HepG2 (cell line): Measurements from ENCODE around the gene NOXA1.

Experiments used
- CHCHD3 ChIP-seq: sonication (generic); formaldehyde crosslinking; IDR thresholded peaks from 2 replicates; pipeline ENCODE4 v1.8.0; 2022; ENCODE audit warnings: mild to moderate bottlenecking, missing genetic modification reagents, moderate library complexity
- EZH2 ChIP-seq: conservative IDR thresholded peaks from 2 replicates; pipeline ENCODE4 v1.6.1; 2012; ENCODE audit warnings: mild to moderate bottlenecking, low read depth, low read length, moderate library complexity
- NR2C2 ChIP-seq: sonication (generic); formaldehyde crosslinking; IDR thresholded peaks from 2 replicates; pipeline ENCODE4 v1.4.0; 2020; ENCODE audit warnings: missing genetic modification reagents, mild to moderate bottlenecking, moderate library complexity, borderline replicate concordance
- REST ChIP-seq, 2 experiments: IDR thresholded peaks; 2 replicates each; pipeline ENCODE4 v1.6.1; 2011 to 2012; ENCODE audit warnings: low read length in 2 of 2, borderline replicate concordance in 1 of 2, low read depth in 1 of 2, mild to moderate bottlenecking in 1 of 2, moderate library complexity in 1 of 2
- RFX5 ChIP-seq: IDR thresholded peaks from 2 replicates; pipeline ENCODE4 v1.6.1; 2011; ENCODE audit warnings: low read depth, low read length, improper control_type of control experiment
- ZBTB33 ChIP-seq: sonication (generic); formaldehyde crosslinking; IDR thresholded peaks from 2 replicates; pipeline ENCODE4 v1.4.0; 2020; ENCODE audit warnings: missing genetic modification reagents

- TF ChIP-seq EZH2, result no peak
- no peak for TF ChIP-seq RFX5
- 0 out of 2 replicates have a peak, but pooled peaks have one; percentile 21 for TF ChIP-seq ZBTB33 (CRISPR knock-in tag)
- TF ChIP-seq REST (IDR thresholded peaks at IDR 0.05; ENCODE audit: borderline replicate concordance in 1 of 2, low read depth in 1 of 2, low read length in 2 of 2), result no peak
- no peak for TF ChIP-seq NR2C2 (CRISPR knock-in tag)
- TF ChIP-seq CHCHD3 (CRISPR knock-in tag), result no peak
These were observed 26.8 kb downstream of the NOXA1 start for GRCh38 chr9:137449931-137450538.
